Raji (cell line): ENCODE data around the gene NCAPD3.
A peak's percentile ranks its signal among the peaks of the same experiment; 100 is the strongest.

Source experiments
- POLR2A ChIP-seq: IDR thresholded peaks from 2 replicates; pipeline ENCODE4 v1.6.1; 2011; ENCODE audit warnings: low read depth, low read length, control low read depth; ENCODE audit not compliant: insufficient read depth

The NCAPD3 gene, protein sequence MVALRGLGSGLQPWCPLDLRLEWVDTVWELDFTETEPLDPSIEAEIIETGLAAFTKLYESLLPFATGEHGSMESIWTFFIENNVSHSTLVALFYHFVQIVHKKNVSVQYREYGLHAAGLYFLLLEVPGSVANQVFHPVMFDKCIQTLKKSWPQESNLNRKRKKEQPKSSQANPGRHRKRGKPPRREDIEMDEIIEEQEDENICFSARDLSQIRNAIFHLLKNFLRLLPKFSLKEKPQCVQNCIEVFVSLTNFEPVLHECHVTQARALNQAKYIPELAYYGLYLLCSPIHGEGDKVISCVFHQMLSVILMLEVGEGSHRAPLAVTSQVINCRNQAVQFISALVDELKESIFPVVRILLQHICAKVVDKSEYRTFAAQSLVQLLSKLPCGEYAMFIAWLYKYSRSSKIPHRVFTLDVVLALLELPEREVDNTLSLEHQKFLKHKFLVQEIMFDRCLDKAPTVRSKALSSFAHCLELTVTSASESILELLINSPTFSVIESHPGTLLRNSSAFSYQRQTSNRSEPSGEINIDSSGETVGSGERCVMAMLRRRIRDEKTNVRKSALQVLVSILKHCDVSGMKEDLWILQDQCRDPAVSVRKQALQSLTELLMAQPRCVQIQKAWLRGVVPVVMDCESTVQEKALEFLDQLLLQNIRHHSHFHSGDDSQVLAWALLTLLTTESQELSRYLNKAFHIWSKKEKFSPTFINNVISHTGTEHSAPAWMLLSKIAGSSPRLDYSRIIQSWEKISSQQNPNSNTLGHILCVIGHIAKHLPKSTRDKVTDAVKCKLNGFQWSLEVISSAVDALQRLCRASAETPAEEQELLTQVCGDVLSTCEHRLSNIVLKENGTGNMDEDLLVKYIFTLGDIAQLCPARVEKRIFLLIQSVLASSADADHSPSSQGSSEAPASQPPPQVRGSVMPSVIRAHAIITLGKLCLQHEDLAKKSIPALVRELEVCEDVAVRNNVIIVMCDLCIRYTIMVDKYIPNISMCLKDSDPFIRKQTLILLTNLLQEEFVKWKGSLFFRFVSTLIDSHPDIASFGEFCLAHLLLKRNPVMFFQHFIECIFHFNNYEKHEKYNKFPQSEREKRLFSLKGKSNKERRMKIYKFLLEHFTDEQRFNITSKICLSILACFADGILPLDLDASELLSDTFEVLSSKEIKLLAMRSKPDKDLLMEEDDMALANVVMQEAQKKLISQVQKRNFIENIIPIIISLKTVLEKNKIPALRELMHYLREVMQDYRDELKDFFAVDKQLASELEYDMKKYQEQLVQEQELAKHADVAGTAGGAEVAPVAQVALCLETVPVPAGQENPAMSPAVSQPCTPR (N-terminal part only)

DNA sequence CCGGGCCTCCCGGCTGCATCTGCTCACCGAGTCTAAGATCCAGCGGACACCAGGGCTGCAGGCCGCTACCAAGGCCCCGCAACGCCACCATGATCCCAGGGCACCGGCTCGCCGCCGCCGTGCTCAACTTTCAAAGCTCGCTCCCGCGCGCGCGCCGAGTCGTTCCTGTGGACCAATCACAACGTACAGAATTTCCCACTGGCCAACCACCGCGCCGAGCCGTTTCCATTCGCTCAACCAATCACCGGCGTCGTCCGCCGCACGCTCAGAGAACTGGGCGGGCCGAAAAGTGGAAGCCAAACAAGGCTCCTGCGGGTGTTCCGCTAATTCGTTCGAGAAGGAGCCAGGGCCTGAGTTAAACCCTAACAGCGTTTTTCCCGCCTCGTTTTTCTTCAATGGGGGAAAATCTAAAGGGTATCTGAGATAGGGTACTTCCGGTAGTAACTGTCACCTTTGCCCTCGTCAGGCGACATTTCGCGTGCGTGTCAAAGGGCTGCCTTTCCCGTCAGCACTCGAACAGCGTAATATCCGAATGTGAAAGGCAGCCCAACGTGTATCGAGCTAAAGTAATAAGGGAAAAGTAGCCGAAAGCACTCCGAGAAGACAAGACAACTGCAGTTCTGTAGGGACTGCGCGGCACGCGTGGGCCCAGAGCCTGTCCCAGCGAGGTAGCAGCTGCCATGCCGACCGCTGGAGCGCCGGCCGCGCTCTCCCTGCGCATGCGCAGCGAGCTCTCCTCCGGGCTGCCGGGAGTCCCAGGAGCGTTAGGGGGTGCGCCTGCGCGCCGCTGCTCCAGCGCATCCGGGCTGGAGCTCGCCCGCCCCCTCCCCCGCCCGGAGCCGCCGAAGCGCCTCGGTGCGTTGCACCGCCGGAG, at the start of gene NCAPD3, which contains the start of gene VPS26B:
NCAPD3 (minus strand) TSS at position 132 of the 874 bp plus-strand sequence; CDS start at position 91, 41 bp downstream.
VPS26B (plus strand) TSS at position 836 of the 874 bp plus-strand sequence. CDS start 452 bp downstream, outside the sequence.
- peak; percentile 98 for TF ChIP-seq POLR2A

DNA sequence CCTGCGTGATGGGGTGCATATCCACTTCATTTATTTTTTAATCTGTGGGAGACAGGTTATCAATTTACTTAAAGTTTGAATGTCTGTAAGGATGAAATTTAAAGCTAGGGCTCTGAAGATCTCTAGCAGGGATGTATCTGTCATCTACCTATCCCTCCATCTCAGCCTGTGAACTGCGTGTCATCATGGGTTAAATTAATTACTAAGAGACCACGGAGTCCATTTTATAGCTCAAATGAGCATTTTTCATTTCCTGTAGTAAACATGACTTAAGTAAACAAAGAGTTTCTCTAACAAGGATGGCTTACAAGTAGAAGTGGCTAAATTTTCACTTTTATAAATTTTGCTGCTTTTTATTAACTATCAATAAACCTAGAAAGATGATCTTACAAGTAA, 49.5 kb upstream of the NCAPD3 start:
- no peak for TF ChIP-seq POLR2A

DNA sequence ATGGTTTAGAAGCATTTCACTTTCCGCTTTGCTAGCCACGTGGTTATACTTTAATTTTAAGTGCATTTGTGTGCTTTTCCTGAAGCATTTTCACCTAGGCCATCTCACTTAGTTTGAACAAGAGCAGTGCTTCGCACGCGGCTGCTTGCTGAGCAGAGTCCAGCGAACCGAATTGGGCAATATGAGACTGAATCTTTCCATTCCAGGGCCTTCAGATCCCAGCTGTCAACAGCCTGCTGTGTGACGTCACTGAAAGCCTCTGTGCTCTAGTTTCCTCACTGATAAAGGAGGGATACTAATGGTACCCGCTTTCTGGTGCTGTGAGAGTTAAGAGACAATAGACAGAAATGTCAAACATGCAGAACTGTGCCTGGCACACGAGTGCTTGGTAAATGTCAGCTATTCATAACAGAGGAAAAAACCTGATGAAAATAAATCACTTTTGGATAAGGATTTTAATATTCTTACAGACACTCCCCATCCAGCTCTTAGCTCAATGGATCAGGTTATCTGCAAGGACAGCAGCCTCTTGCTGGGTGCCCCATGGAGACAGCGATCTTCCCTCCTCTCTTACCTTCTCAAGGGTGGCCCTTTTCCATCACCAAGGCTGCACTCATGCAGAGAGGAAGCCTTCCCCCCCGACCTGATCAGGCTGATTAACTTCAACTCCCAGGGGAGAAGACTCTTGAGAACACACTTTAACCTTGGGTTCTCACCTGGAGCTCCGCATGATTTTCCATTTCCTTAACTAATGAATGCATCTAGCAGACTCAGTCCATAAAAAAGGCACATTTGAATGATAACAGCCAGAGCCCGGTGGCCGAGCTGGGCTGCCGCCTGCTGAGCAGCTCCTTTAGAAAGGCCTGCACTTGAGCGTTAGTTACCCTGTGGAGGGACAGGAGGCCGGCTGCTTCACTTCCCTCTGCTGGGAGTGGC, 48.9 kb upstream of the NCAPD3 start:
- no peak for TF ChIP-seq POLR2A

DNA sequence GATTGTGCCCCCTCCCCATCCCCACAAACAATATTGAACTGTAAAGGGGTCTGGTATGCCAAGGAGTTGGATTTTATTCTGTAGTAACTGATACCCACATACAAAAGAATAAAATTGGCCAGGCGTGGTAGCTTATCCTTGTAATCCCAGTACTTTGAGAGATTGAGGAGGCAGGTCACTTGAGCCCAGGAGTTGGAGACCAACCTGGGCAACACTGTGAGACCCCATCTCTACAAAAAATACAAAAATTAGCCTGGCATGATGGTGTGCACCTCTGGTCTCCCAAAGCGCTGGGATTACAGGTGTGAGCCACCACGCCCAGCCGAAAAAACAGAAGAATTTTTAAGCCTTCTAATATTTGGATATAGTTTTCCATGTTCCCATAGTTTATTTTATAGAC, 48.2 kb upstream of the NCAPD3 start:
- TF ChIP-seq POLR2A = no peak

- no peak for TF ChIP-seq POLR2A
Measured at GRCh38 chr11:134270250-134270714, 46.5 kb upstream of the NCAPD3 start.

GRCh38 chr11:134267966-134268365, 44.2 kb upstream of the NCAPD3 start:
- no peak for TF ChIP-seq POLR2A

DNA sequence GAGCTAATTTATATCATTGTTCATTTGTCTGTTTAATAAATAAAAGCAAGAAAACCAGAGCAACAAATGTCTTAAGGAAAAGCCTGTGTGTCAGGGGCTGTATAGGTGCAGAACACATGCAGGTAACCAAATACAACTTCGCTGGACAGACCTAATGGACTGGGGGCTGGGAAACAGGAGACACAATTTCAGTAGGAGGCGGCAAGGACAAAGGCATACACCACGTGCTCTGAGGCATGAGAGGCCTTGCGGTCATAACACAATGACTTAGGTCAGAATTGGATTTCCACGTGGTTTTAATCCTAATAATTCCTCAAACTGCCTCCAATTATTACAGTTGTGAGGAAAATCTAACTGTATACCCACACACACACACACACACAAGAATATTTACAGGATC, 43.7 kb upstream of the NCAPD3 start:
- no peak for TF ChIP-seq POLR2A

- no peak for TF ChIP-seq POLR2A
Measured at GRCh38 chr11:134266841-134267251, 43.1 kb upstream of the NCAPD3 start.

- TF ChIP-seq POLR2A = no peak
Measured at GRCh38 chr11:134266440-134266839, 42.7 kb upstream of the NCAPD3 start.

DNA sequence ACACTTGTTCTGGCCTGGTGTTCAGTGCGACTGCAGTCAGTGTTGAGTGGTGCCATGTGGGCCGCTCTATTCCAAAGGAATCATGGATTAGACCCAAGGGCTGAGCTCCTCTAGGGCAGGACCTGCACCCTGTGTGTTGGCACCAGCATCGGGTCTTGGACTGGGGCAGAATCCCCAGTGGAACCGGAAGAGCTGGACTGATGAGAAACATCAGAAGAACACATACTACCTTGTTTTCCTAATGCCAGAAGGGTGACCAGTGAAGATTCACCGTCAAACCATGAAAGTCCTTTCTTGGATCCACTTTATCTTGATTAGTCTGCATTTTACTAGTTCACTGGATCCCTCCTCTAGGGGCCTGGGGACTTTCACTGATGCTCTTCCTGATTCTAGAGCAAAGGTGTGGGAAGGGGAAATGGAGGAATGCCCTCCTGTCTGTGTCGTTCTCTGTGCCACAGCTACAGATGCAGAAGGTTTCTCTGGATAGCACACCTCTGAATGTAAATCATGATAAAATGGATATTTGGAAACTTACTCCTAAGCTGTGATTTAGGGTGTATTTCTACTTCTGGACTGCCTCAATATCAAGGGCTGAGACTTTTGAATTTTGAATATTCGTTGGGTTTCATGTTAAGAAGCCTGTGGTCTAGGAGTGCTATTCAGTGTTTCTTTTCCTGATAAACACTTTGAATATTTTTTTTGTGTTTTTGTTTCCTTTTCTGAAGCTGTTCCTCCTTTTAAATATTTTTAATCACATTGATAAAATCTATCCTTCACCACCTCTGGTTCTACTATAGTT, 41.4 kb upstream of the NCAPD3 start:
- TF ChIP-seq POLR2A = no peak

GRCh38 chr11:134261626-134262488, 38.1 kb upstream of the NCAPD3 start:
- TF ChIP-seq POLR2A = no peak
